ENCODE measurements around the gene SEC14L5. TPM values are rescaled to one million over a fixed set of nuclear protein-coding genes. Genes with fewer than 3 reads are reported as not detected.
A peak's percentile ranks its signal among the peaks of the same experiment; 100 is the strongest.

The SEC14L5 gene
- total RNA-seq, 1 donor from 2014 or later: 0.41 TPM

DNA sequence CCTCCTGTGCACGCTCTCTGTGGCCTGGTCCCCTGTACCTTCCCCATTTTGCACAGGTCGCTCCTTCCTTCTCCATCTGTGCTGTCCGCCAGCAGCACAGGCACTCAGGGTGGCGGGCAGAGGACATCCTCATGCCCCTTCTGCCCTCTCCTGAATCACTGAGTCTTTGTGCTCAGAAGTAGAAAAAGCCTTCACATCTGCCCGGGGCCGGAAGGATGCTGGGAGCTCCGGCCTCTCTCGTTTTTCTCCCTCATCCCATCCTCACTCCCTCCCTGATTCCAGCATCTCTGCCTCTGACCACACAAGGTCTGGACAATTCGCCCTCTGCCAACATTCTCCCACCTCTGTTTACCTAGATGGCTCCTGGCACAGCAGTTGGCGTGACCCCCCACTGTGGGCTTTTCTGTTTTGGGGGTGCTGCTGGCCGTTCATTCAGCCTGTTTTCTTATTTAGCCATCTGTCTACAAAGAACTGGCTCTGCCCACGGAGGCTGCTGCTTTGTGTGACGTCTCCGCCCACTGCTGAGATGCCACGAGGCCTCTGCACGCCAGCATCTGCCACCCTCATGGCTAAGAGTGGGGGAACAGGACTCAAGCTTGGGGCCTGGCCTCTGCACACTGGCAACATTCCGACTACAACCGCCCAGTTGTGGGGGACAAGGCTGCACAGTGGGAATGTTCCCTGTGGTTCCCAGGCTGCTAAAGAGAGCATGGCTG, 36.7 kb downstream of the SEC14L5 start:
- H3K79me2 ChIP-seq (ENCODE audit: low read depth): no peaks in the 10 kb centered on the region
- TF ChIP-seq, protein P1, sequence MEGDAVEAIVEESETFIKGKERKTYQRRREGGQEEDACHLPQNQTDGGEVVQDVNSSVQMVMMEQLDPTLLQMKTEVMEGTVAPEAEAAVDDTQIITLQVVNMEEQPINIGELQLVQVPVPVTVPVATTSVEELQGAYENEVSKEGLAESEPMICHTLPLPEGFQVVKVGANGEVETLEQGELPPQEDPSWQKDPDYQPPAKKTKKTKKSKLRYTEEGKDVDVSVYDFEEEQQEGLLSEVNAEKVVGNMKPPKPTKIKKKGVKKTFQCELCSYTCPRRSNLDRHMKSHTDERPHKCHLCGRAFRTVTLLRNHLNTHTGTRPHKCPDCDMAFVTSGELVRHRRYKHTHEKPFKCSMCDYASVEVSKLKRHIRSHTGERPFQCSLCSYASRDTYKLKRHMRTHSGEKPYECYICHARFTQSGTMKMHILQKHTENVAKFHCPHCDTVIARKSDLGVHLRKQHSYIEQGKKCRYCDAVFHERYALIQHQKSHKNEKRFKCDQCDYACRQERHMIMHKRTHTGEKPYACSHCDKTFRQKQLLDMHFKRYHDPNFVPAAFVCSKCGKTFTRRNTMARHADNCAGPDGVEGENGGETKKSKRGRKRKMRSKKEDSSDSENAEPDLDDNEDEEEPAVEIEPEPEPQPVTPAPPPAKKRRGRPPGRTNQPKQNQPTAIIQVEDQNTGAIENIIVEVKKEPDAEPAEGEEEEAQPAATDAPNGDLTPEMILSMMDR (IDR thresholded peaks at IDR 0.05): no peak
- TF ChIP-seq EZH2phosphoT487 (IDR thresholded peaks at IDR 0.05) (no peak), EZH2 (IDR thresholded peaks at IDR 0.05) (no peak)
- peaks cover 9% of the 10 kb centered on the region for H3F3A ChIP-seq (ENCODE audit: low read depth)
- no peaks in the 10 kb centered on the region for H3K27me3 Mint-ChIP-seq (ENCODE audit: insufficient read depth, low read depth)
- no peak overlapping the region for H3K4me2 ChIP-seq
- H3K4me1 ChIP-seq: peaks cover 9% of the 10 kb centered on the region
- H3K4me3 Mint-ChIP-seq: no peak overlapping the region
- H3K4me1 Mint-ChIP-seq: peaks cover 9% of the 10 kb centered on the region
- DNase-seq (ENCODE audit: low spot score): no peak
- no peaks in the 10 kb centered on the region for H4K20me1 ChIP-seq (ENCODE audit: low read depth)
- H3K27ac ChIP-seq: no peak overlapping the region
- H2AFZ ChIP-seq (replicated peaks): peak overlapping the region; percentile 73
- no peaks in the 10 kb centered on the region for H3K9me3 ChIP-seq (ENCODE audit: low read depth)
- no peaks in the 10 kb centered on the region for H3K36me3 Mint-ChIP-seq
- H3K9me3 Mint-ChIP-seq: no peaks in the 10 kb centered on the region
- H3K27ac Mint-ChIP-seq: no peak overlapping the region
- no peak overlapping the region for H3K4me3 ChIP-seq
- no peaks in the 10 kb centered on the region for H3K36me3 ChIP-seq
- no peak overlapping the region for H3K9ac ChIP-seq
- H3K27me3 ChIP-seq: no peaks in the 10 kb centered on the region

DNA sequence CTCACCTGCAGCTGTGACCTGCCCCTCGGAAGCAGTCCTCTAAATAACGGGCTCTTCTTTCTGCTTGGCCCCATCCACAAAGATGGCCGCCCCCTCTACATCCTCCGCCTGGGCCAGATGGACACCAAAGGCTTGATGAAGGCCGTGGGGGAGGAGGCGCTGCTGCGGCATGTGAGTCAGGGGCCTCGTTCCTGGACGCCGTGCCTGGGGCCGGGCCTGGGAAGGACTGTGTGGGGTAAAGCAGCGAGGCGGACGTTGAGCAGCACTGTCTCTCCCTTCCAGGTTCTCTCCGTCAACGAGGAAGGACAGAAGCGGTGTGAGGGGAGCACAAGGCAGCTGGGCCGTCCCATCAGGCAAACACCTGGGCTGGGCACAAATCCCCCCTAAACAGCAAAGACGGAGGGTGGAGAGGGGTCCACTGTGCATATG, 42.5 kb downstream of the SEC14L5 start:
- no peaks in the 10 kb centered on the region for H3K36me3 Mint-ChIP-seq
- peaks cover 8% of the 10 kb centered on the region for H3K27me3 Mint-ChIP-seq (ENCODE audit: insufficient read depth, low read depth)
- TF ChIP-seq, protein P1 (IDR thresholded peaks at IDR 0.05): no peak
- TF ChIP-seq EZH2 (IDR thresholded peaks at IDR 0.05): no peak
- TF ChIP-seq EZH2phosphoT487 (IDR thresholded peaks at IDR 0.05): no peak
- DNase-seq (ENCODE audit: low spot score): no peak
- Histone ChIP-seq H3K79me2 (ENCODE audit: low read depth) (no peaks in the 10 kb centered on the region), H3K4me1 (no peaks in the 10 kb centered on the region), H3K9ac (no peak overlapping the region), H3K4me3 (no peak overlapping the region), H3K4me2 (no peak overlapping the region), H4K20me1 (ENCODE audit: low read depth) (no peaks in the 10 kb centered on the region), H3K36me3 (no peaks in the 10 kb centered on the region), H3K27ac (no peak overlapping the region), H2AFZ (replicated peaks) (no peak overlapping the region), H3F3A (ENCODE audit: low read depth) (no peaks in the 10 kb centered on the region), H3K9me3 (ENCODE audit: low read depth) (no peaks in the 10 kb centered on the region), H3K27me3 (no peaks in the 10 kb centered on the region)
- H3K4me1 Mint-ChIP-seq: no peaks in the 10 kb centered on the region
- H3K4me3 Mint-ChIP-seq: no peak overlapping the region
- no peaks in the 10 kb centered on the region for H3K9me3 Mint-ChIP-seq
- H3K27ac Mint-ChIP-seq: no peak overlapping the region

DNA sequence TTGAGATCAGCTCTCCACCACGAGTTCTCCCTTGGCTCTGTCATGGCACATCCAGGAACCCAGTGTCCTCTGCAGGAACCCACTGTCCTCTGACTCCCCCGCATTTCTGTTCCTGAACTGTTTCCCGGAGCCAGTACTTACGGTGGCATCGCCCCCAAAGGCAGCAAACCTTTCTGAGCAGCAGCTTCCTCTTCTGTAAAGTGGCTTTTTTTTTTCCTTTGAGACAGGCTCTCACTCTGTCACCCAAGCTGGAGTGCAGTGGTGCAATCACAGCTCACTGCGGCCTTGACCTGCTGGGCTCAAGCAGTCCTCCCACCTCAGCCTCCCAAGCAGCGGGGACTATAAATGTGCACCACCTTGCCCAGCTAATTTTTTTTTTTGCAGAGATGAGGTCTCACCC, 43.4 kb downstream of the SEC14L5 start:
- H3K27me3 ChIP-seq: no peaks in the 10 kb centered on the region
- peak overlapping the region; percentile 74 for H3K27ac Mint-ChIP-seq
- H3K4me3 ChIP-seq: no peak overlapping the region
- H3K27me3 Mint-ChIP-seq (ENCODE audit: insufficient read depth, low read depth): peaks cover 8% of the 10 kb centered on the region
- no peaks in the 10 kb centered on the region for H3K4me1 ChIP-seq
- H3K36me3 ChIP-seq: no peaks in the 10 kb centered on the region
- no peaks in the 10 kb centered on the region for H4K20me1 ChIP-seq (ENCODE audit: low read depth)
- no peak overlapping the region for H3K4me3 Mint-ChIP-seq
- H3F3A ChIP-seq (ENCODE audit: low read depth): no peaks in the 10 kb centered on the region
- no peak overlapping the region for H3K4me2 ChIP-seq
- no peaks in the 10 kb centered on the region for H3K36me3 Mint-ChIP-seq
- no peak overlapping the region for H3K27ac ChIP-seq
- H3K9ac ChIP-seq: no peak overlapping the region
- no peaks in the 10 kb centered on the region for H3K79me2 ChIP-seq (ENCODE audit: low read depth)
- H3K4me1 Mint-ChIP-seq: no peaks in the 10 kb centered on the region
- H3K9me3 ChIP-seq (ENCODE audit: low read depth): no peaks in the 10 kb centered on the region
- no peak for DNase-seq (ENCODE audit: low spot score)
- no peaks in the 10 kb centered on the region for H3K9me3 Mint-ChIP-seq
- H2AFZ ChIP-seq (replicated peaks): no peak overlapping the region
- TF ChIP-seq EZH2 (IDR thresholded peaks at IDR 0.05) (no peak), EZH2phosphoT487 (IDR thresholded peaks at IDR 0.05) (no peak)
- TF ChIP-seq, protein P1 (IDR thresholded peaks at IDR 0.05): no peak

Data from neural progenitor cell (in vitro differentiated cells).